Kidney tubule cell (primary cell): Measurements from ENCODE around the gene GRM8.

Experiments
- DNase-seq: peaks from one replicate; pipeline ENCODE4 v3.0.0-alpha.2; 2018; ENCODE audit warnings: low spot score

The GRM8 gene

DNA sequence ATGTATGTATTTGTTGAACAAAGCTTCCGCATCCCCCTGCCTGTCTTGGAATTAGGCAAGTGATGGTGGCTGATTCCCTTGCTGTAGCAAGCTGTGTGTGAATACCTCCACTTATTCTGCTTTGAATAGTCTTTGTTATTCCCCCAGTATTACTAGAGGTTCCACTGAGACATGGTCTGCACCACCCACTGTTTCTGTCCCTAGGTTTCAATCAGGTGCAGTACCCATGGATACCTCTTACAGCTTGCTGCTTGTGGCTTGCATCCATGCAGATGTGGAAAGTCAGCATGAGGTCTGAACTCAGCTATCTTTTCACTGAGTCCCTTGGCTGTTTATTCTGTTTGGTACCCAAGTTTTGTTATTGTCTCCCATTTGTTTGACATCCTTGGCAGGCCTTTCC lies 447.4 kb downstream of the GRM8 start:
- no peak for DNase-seq

DNA sequence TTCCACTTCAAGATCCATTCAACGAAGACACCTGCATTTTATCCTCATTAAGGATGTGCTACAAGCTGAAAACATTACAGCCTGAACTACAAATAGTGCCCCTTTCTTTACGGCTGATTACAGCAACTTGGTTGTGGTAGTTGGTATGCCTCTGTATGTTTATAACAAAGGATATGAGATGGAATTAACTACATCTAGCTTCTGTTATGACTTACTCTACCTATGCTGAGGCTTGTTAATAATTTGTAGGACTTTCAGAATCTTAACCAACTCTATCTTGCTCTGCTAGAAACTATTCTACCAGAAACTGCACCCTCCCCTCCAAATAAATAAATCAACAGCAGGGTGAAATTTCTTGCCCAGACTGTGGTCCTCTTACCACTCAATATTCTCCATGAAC lies 448.1 kb downstream of the GRM8 start:
- DNase-seq, result no peak

DNA sequence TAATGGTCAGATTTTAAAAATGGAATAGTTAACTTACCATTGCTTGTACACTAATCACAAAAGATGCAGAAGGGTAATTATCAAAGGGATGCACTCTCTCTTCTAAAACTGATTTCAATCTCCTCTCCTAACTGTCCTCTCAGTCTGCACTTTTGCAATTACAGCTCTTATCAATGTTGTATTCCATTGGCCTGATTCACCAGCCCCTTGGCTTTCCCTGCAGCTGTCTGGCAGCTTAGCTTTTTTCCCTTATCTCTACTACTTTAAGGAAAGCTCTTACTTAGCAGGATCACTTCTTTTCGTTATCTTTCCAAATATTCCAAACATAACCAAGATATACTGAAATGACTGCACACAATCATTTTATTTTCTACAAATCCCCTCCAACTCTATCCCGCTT lies 448.8 kb downstream of the GRM8 start:
- DNase-seq, result no peak

DNA sequence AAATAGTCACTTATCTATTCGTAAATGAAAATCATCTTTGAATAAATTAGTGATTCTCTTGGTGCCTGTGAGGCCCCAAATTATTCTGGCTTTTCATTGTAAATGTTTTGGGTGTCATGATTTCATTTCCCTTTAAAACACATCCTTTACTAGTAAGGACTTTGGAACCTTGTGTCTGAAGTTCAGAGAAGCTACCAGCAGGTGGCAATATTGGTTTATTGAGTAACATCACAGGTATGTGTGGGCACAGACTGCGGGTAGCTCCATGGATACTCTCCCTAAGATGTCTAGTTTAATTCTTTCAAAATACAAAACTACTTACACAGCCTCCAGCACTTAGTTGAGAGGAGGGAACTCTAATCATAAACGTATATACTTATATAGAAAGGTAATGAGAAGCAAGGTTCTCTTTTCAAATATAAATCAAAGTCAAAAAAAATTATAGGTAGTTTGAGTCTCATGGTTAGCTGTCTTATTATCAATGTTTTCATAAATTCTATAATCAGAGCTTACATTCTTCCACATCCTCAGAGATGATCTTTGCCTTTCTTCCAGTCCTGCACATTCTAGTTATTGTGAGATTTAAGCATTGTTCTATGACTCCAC lies 449.6 kb downstream of the GRM8 start:
- DNase-seq, result peak; percentile 76

DNA sequence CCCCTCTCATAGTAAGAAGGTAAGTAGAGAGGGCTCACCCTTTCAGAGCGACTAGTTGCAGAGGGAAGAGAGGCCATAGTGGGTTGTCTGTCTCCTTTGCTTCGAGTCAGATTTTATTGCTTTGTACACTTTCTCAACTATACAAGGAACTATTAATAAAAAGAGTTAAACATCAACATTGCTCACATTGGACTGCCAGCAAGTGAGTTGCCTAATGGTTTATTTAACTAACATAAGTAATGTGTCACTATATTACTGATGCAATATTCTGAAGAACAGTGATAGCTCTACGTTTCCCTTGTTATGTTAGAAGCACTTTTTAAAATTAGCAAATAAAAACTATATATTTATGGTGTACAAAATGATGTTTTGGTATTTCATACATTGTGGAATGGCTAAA lies 451.0 kb downstream of the GRM8 start:
- no peak for DNase-seq

DNA sequence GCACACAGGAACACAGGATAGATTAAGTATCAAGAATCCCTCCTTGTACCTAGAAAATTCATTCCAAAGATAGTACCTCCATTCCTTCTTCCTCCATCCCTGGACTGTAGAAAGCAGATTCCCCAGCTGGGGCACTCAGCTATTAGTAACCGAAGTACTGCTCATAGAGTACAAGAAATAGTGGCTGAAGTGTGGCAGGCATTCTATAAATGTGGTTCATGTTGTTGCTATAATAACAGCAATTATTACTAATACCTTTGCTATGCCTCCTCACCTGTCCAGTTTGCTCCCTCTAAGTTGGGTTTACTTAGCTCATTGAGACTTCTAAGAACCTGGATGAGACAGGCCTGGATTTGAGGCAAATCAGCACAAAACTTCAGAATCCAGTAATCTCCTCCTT lies 453.2 kb downstream of the GRM8 start:
- DNase-seq, result no peak

DNA sequence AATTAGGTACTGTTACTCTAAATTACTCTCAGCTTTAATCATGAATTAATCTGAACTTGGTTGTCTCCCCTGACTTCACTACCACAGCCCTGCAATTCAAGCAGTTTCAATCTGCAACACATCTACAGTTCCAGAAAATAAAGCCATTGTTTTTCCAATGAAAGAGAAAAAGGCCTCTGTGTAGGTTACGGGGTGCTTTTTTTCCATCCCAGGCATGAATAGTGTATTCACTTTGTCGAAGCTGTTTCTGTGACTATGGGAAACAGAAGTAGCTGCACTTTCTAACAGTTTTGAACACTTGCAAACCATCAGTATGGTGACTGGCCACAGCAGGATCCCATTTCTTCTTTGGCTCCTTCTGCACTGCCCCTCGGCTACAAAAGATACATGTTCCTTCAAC lies 460.2 kb downstream of the GRM8 start:
- no peak for DNase-seq

DNA sequence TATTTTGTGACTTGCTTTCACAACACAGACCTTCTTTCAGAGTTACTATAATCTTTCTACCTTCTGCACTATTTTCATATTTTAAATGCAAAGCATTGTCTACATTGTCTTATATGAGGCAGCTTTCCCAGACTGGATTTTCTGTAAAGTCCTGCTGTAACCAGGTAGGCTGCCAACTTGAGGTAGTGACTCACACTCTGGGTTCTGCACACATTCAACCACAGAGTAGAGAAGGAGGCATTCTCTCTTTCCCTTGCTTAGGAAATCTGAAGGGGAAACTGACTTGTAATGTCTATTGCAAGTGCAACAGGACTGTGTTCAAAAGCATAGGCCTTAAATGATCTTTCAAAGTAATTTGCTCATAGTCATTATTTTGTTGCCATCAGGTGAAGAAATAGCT lies 461.4 kb downstream of the GRM8 start:
- peak; percentile 54 for DNase-seq

DNA sequence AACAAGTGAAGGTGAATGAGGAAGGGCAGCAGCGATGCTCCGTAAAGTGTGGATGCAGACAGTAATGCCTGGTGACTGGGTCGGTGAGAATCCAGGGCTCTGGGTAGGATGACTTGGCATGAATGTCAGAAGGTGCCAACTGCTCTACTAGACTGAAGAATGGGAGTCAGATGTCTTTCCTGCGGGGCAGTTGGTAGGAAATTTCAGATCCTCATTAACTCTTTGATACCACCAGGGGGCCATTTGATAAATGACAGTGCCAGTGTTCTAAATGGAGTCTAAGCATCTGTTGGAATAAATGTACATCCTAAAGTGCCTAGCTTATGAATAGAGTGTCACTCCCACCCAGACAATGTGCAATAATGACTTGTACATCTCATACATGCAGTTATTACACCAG lies 462.0 kb downstream of the GRM8 start:
- no peak for DNase-seq

DNA sequence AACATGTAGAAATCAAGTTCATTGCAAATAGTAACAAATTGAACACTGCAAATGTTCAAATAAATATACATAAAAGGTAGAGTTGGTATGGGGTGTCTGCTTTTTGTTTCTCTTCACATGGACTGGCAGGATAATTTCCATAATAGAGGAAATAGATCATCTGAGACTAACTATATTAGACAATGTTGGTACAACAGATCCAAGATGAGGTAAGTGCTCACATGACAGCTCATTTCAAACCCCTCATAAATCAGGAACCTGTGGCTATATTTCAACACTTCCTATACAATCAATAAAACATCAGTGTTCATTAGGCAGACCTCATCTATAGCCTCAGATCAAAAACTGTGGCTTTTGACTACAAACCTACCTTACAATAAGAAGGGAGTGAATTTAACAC lies 469.1 kb downstream of the GRM8 start:
- no peak for DNase-seq

DNA sequence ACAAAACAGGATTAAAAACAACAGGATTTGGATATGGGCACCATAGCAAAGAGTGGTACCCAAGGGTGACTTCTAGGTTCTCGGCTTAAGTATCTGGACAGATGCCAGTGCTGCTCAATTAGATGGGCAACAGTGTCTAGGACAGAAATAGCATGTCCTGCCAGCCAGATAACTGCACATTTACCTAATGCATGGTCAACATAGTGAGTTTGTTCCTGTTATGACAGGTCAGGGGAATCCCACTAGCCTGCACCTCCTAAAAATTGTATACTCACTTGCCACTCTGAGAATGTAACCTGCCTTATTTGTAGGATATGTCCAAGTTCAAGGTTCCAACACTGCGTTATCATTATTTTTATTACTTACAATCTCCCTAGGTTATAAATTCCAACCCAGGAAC lies 471.7 kb downstream of the GRM8 start:
- no peak for DNase-seq

DNA sequence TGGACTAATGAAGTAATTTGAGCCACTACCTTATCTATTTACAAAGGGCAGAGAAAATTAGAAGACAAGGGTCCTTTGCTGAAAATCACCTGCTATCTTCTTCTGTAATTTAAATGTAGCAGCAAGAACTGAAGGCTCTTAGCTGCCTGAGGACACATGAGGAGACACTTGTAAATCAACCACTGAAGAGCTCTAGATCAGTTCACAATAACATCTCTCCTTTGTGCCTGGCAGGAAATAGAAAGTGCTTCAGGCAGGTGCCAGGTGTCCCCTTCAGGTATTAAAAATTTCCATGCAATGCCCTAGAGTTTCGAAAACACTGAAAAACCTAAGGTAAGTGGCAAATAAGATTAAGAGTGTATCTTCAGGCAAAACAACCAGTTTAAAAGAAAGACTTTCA lies 474.6 kb downstream of the GRM8 start:
- no peak for DNase-seq

DNA sequence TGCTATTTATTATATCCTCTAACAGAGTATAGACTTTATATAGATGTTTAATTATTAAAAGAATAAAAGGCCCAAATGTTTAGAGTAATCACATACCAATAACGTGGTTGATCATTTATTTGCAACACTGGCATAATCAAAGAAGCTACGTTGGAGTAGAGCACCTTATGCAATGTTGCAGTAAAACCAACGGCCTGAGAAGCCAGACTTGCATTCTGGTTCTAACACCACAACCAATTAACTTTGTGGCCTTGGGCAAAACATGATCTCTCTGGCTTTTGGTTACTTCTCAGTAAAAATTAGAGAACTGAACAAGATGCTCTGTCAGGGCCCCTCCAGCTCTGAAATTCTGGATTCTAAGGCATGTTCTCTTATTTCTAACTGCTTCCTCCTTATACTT lies 476.2 kb downstream of the GRM8 start:
- no peak for DNase-seq

DNA sequence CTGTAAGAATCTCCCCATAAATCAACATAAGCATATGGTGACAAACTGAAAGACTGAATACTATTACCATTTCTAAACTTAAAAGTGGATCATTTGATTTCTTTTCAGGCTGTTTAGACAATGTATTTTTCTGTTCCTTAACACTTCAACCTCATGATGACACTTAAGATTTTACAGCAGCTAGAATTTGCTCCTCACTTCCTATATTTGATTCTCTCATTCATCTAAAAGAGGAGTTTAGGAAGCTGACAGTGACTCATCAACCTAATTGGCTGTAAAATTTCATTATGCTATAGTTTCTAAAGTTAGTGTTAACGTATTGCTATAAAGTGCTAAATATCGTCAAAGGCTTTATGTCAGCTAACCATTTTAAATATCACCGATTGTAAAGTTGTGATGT lies 478.7 kb downstream of the GRM8 start:
- no peak for DNase-seq

DNA sequence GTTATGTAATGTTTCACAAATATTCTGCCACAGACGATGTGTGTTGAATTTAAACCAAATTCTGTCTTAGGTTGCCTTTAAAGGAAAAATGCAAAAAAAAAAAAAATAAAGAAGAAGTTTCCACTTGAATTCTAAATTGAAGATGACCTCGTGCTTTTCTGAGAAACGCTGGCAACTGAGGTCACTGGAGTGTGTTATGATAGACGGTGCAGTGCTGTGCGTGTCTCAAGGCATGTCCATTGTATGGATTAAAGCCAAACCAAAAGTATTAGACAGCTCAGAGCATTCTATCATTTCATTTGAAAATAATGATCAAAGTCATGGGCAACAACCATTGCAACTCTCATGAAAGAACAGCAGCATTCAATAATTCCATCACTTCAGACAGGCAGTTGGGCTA lies 483.9 kb downstream of the GRM8 start:
- DNase-seq, result peak; percentile 27

DNA sequence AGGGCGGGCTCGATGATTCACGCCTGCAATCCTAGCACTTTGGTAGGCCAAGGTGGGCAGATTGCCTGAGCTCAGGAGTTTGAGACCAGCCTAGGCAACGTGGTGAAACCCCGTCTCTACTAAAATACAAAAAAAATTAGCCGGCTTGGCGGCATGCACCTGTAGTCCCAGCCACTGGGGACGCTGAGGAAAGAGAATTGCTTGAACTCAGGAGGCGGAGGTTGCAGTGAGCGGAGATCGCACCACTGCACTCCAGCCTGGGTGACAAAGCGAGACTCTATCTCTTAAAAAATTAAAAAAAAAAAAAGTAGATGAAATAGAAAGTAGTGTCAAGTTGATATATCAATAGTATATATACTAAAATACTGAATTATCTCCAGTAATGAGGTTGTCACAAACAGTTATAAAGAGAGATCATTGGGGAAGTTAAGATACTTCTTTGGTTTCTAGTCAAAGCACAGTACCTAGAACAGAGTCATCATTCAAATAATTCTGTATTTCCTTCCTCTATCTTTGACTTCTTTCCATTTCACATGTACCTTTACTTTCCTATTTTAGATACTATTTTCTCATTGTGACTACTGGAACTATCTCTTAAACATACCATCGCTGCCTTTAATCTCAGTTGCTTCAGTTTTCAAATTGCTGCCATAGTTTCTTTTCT lies 491.7 kb downstream of the GRM8 start:
- DNase-seq, result no peak

DNA sequence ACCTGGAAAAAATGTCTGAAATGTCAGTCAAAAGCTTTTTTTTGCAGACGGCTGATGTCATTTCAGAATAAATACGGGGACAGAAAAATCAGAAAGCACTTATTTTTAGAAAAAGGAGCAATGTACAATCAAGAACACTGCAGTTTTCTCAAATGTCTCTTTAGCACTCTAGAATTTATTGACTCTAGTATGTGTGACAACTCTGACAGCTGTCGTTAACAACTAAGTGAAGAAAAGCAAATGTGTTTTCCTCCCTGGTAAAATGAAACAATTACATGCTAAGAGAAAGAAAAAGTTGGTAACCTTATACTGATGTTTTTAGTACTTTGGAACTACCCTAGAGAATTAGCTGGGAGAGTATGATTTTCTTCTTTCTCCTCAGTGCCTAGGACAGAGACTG lies 497.4 kb downstream of the GRM8 start:
- no peak for DNase-seq

DNA sequence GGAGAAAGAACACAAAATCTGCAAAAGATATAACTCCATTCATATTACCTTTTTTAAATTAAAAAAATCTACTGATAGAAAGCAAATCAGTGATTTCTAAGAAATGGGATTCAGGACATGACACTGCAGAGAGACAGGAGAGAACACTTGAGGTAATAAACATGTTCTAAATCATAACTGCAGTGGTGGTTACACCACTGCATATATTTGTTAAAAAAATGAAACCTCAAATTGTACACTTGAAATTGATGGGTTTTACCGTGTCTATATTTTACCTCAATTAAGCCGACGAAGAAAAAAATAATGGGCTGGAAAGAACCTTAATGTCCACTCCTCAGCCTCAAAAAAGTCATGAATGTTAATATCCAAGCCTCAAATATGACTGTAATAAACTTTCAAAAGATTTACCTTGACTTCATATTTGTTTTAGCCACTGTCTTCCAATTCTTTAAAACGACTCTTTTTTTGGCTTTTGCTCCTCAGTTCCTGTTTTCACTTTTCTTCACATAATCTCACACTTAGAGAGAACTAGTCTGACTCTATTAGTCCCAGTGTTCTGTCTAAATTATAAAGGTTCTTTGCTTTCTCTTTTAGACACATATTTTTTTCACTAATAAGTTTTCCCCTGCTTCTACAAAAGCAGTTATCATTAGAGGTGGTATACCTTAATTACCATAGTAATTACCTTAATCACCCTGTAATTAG lies 502.4 kb downstream of the GRM8 start:
- no peak for DNase-seq

DNA sequence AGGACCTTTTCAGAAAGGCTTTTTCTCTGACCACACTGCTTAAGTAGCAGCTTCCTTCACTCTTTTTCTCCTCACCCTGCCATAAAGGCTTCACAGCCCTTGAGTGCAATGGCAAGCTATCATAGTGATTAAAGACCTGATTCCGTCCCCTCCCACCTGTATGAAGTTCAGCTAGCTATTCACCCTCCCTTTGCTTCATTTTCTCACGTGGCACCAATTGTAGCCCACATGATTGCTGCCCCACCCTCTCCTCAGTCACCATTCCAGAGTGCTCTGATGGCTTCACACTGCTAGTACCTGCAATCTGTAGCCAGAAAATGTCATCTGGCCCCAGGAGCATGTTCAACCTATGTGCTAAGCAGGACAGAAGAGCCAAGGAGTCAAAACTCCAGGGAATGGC lies 523.8 kb downstream of the GRM8 start:
- DNase-seq, result no peak

DNA sequence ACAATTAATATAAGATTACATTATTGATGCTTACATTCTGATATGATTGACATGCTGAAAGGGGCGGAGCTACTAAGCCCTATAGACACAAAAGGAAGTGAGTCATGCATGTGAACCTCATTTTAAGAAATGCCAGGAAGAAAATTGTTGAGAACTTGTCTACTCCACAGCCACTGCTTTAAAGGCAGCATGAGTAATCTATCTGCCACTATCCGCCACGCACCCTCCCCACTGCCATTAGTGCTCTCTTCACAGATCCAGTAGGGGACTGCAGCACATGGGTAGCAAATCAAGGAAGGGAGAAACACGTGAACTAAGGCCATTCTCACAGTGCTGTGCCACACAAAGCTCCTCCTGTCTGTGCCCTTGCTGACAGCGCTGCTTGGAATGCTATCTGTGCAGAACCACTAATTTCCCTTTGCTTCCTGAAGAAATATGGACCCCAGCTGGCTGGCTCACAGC lies 524.8 kb downstream of the GRM8 start:
- peak; percentile 67 for DNase-seq

DNA sequence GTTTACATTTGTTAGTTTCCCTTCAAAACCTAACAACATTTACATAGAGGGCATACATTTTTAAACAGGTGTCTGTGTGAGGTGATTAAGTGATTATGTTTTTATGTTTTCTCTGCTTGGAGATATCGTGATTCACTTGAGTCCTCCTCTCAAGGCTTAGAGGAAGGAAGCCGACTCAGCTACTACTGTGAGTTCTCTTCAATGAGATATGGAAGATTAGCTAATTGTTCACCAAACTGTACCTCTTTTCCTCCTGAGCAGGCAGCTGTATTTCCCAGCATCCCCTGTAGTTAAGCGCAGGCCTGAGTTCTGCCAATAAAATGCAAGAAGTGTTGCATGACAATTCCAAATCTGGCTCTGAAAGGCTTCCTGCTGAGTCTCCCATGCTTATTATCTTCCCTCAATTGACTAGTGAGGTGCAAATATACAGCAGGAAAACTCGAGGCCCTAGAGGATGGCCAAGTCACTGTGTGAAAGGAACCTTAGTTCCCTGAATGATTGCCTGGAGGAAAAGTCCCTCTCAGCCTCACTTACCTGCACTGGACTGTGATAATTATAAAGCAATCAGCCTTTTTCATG lies 528.7 kb downstream of the GRM8 start:
- DNase-seq, result peak; percentile 10

DNA sequence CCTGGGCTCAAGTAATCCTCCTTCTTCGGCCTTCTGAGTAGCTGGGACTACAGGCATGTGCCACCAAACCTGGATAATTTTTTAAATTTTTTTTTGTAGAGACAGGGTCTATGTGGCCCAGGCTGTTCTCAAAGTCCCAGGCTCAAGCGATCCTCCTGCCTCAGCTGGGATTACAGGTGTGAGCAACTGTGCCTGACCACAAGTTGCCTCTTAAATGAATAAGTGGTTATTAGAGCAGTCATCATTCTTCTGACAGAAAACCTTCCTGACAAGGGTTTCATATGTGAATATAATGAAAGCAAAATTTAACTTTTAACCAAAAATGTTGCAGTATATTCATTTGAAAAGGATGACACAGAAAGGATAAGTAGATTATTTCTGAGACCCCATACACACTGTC lies 532.5 kb downstream of the GRM8 start:
- no peak for DNase-seq

DNA sequence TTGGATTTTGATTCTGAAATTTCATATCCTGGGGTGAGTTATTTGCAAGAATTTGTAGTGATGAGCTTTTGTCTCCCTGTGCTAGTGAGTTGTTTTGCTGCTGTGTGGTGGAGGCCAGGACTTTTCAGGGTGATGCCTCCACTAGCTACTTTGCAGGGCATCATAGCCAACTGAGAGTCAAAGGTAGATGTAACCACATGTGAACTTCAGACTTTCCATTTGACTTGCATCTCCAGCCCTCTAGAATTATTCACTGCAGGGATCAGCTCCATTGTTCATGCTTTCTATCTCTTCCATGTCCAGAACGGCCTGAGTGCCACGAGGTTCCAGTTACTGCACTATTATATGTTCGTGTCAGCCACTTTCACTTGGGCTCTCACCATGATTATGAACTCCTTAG lies 534.3 kb downstream of the GRM8 start:
- no peak for DNase-seq
